NCI-H2227 treated with DMSO at 0.1 percent for 48 hours (cell line): ENCODE data around the gene P2RY8.
"Not testable (repeated sequence)": the region's sequence is repeated elsewhere in the genome, so short reads cannot be mapped to it uniquely, and the experiment has no call there.

Experiments
- DNase-seq: peaks from one replicate; lab custom pipeline; 2025; lab: John Stamatoyannopoulos, UW

P2RY8 gene

GRCh38 chrX:1487401-1487800 lies 49.6 kb downstream of the P2RY8 start:
- no peak for DNase-seq

DNA sequence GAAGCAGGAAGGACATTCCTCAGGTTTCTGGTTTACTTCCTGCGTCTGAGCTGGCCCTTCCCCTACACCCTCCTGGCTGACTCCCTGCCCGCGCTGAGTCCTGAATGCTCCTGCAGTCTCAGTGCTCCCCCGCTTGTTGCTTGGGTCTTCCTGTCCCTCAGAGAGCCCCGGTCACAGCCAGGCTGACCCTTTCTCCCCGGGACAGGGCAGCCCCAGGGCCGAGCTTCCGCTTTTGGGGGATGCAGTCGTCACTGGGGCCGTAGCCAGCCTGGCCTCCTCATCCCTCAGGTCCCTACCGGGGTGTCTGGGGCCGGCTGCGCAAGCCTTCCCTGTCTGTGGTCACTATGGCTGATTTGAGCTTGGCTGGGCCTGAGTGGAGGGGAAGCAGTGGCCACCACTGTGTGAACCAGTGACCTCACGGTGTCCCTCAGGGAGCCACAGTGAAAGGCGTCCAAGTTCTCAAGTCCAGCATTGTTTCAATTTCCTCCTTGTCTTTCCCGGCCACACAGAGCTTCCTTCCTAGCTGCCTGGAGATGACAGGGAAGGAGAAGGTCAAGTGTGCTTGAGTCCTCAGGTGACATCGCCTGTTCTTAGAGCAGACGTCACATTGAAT lies 50.1 kb downstream of the P2RY8 start:
- no peak for DNase-seq

DNA sequence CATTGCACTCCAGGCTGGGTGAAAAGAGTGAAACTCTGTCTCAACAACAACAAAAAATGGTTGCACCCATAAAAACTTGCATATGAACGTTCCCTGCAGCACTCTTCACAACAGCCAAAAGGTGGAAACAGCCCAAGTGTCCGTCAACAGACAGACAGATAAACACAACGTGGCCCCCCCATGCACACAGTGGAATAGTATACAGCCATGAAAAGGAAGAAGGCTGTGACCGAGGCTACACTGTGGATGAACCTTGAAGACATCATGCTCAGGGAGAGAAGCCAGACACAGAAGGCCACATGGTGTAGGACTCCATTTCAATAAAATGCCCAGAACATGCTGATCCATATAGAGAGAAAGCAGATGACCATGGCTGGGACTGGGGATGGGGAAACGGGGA lies 50.8 kb downstream of the P2RY8 start:
- no peak for DNase-seq

DNA sequence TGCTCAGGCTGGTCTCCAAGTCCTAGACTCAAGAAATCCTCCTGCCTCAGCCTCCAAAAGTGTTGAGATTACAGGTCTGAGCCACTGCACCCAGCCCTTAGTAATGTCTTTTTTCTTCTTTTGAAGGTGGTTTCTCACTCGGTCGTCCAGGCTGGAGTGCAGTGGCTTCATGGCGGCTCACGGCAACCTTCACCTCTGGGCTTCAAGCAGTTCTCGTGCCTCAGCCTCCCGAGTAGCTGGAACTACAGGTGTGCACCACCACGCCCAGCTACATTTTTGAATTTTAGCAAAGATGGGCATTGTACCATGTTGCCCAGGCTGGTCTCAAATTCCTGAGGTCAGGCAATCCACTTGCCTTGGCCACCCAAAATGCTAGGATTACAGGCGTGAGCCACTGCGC lies 52.0 kb downstream of the P2RY8 start:
- no peak for DNase-seq

DNA sequence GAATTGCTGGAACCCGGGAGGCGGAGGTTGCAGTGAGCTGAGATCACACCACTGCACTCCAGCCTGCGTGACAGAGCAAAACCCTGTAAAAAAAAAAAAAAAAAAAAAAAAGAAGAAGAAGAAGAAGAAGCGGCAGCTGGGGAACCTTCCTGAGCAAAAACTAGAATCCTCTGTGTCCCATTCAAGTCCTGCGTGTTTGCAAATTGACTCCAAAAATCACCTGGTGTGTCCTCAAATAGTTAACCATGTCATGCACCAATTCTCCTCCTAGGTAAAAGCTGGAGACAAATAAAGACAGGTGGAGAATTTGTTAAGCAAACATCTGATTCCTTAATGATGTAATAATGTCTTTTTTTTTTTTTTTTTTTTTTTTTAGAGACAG lies 52.4 kb downstream of the P2RY8 start:
- DNase-seq = no peak

- DNase-seq = no peak
These were observed 52.9 kb downstream of the P2RY8 start for GRCh38 chrX:1483843-1484637.

DNA sequence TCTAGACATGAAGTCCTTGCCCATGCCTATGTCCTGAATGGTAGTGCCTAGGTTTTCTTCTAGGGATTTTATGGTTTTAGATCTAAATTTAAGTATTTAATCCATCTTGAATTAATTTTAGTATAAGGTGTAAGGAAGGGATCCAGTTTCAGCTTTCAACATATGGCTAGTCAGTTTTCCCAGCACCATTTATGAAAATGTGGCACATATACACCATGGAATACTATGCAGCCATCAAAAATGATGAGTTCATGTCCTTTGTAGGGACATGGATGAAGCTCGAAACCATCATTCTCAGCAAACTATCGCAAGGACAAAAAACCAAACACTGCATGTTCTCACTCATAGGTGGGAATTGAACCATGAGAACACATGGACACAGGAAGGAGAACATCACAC lies 54.5 kb downstream of the P2RY8 start:
- DNase-seq = not testable (repeated sequence)

- no peak for DNase-seq
These were observed 55.1 kb downstream of the P2RY8 start for GRCh38 chrX:1481636-1482529.

DNA sequence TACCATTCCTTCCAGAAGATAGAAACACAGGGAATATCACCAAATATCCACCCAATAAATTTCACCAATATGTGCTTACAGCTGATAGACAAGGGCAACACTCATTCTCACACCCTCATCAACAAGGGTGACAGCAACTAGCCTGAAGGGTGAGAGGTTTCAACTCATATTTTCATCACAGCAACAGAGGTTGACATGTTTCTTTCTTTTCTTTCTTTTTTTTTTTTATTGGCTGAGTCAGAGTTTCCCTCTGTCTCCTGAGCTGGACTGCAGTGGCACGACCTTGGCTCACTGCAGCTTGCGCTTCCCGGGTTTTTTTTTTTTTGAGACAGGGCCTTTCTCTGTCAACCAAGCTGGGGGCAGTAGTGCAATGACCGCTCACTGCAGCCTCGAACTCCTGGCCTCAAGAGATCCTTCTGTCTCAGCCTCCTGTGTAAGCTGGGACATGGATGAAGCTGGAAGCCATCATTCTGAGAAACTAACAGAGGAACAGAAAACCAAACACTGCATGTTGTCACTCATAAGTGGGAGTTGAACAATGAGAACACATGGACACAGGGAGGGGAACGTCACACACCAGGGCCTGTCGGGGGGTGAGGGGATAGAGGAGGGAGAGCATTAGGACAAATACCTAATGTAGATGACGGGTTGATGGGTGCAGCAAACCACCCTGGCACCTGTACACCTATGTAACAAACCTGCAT lies 56.8 kb downstream of the P2RY8 start:
- no peak for DNase-seq

DNA sequence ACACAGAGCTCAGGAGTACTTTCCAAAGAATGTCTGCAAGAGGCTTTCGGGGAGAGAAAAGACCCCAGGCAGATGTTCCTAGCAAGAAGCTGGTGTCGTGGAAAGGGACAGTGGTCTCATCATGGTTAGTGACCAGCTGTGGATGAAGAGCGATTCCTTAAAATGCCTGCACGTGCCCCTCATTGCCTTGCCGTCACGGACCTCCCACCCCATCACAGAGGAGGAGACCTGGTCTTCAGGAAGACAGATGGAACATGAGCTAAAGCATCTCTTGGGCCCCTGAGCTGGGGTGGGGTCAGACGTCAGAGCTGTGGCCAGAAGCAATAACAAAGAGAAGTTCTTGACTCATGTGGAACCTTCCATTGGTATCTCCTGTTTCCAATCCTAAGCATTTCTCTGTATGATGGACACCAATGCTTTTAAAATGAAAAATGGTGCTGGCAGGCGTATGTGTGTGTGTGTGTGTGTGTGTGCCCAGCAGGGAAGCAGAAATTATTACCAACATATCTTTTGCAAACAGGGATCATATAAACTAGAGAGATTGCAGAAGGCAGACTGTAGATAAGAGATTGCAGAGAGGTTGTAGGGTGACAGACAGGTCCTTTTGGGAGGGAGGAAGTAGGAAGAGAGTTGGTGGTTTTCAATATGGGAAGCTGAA lies 59.1 kb downstream of the P2RY8 start:
- no peak for DNase-seq

DNA sequence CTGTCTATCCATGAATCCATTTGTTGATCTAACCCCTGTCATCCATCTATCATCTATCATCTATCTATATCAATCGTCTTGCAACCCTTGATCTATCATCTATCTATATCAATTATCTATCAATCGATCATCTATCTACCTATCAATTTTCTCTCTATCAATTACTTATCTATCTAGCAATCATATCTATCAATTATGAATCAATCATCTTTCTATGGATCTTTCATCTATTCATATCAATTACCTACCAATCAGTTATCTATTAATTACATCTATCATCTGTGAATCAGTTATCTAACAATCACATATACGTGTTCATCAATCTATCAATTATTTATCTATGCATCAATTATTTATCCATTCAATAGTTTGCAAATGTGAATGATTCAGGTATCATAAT lies 59.8 kb downstream of the P2RY8 start:
- no peak for DNase-seq

DNA sequence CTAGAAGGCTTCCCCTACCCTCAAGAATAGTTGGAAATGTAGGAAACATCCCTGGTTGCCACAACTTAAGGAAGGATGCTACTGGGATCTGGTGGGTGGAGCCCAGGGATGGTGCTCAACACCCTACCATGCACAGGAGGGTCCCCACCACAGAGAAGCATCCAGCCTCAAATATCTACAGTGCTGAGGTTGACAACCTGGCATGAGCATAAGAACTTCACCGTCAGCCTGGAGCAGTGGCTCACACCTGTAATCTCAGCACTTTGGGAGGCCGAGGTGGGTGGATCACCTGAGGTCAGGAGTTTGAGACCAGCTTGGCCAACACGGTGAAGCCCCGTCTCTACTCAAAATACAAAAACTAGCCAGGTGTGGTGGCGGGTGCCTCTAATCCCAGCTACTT lies 60.3 kb downstream of the P2RY8 start:
- no peak for DNase-seq

DNA sequence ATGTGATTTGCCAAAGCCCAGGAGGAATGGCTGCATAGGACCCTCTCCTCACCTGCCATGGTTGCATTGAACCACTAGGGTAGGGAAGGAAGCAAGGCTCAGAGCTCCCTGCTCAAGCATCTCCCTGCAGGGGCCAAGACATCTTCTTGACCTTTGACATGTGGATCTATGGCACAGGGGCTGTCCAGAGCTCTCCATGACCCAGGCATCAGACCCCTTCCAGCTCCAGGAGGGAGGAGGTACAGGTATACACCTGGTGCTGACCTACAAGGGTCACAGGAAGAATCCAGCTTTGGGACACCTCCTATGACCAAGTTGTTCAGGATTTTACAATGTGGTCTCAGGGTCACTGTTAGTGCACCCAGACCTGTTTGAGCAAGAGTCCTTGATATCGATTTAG lies 61.1 kb downstream of the P2RY8 start:
- no peak for DNase-seq

DNA sequence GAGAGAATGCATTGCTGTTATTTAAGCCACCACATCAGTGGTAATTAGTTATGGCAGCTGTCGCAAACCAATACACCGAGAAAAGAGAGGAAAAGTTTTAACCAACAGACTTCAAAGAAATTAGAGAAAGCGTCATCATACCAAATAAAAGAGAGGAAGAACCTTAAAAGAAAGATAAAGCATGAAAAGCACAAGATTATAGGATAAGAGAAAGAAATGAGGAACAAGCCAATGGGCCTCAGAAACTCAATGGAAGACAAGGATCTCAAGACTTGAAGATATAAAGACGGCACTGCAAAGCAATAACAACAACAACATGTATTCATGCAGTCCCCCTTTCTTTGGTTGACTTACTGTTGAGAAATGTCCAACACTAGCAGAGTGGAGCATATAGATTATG lies 61.5 kb downstream of the P2RY8 start:
- DNase-seq = no peak

GRCh38 chrX:1474593-1474992 lies 62.4 kb downstream of the P2RY8 start:
- not testable (repeated sequence) for DNase-seq

DNA sequence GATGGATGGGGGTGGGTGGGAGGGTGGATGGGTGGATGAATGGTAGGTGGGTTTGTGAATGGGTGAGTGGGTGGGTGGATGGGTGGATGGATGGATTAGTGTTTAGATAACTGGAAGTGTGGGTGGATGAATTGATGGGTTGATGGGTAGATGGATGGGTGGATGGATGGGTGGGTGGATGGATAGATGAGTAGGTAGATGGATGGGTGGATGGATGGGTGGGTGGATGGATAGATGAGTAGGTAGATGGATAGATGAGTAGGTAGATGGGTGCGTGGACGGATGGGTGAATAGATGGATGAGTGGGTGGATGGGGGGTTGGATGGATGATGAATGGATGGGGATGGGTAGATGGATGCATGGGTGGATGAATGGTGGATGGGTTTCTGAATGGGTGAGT lies 64.0 kb downstream of the P2RY8 start:
- DNase-seq = no peak

GRCh38 chrX:1468250-1468772 lies 68.7 kb downstream of the P2RY8 start:
- no peak for DNase-seq

DNA sequence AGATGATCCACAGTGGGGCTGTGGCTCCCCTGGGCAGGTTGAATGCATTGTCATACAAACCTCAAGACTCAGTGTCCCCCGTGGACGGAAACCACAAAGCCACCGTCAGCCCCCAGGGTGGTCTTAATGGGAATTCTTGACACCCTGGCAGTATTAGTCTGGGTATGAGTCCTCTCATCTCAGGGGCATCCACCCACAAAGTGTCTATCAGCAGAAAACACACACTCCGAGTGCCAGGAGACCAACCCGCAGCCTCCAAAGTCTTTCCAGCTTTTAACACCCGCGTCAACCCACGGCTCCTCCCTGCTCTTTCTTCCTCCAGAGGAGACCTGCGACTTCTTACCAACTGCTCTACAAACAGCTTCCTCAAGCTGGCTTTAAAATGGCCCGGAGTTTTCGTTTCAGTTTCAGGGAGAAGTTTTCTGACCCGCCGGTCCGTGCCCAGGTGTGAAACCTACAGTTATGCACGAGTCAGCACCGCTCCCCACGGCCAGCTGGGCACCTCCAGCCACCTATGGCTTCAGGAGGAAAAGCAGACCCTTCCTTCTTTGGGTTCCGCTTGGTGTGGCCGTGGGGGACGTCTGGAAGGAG lies 69.9 kb downstream of the P2RY8 start:
- DNase-seq = no peak

DNA sequence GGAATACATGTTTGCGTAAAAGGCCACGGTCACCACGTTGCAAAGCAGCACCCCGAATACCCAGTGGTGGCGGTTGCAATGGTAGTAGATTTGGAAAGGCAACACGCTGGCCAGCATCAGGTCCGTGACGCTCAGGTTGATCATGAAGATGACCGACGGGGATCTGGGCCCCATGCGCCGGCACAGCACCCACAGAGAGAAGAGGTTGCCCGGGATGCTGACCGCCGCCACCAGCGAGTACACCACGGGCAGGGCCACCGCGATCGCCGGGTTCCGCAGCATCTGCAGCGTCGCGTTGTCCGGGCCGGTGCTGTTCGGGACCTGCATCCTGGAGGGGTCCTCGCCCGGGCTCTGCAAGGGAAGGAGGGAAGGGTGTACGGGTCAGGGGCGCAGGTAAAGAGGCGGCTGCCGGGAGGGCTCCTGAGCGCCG lies 70.7 kb downstream of the P2RY8 start:
- DNase-seq = no peak

DNA sequence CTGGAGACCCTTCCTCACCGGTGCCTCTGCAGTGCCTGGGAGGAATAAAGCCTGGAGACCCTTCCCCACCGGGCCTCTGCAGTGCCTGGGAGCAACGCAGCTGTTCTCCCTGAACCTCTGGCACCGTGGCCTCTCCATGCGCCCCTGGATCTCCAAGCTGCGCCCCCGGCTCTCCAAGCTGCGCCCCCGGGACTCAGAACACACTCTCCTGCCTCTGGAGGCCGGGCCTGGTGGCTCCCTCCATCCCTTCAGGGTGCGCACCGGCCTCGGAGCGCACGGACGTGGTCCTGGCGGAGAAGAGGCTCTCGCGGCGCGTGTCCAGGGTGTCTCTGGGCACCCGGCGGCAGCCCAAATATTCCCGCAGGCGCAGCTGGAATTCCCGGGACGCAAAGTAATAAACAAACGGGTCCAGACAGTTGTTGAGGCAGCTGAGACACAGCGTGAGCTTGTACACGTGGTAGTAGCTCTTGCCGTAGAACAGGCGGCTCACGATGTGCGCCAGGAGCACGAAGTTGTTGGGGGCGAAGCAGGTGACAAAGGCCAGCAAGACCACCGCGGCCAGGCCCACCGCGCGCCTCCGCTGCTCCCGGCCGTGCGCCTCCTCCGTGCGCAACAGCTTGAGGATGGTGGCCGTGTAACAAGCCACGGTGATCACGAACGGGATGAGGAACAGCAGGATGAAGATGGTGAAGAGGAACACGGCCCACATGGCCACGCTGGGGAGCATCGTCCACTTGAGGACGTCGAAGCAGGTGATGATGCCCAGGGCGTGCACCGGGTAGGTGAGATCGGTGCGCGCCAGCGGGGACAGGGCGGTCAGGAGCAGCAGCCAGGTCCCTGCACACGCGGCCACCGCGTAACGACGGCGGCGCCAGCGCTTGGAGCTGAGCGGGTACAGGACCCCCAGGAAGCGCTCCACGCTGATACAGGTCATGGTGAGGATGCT lies 71.4 kb downstream of the P2RY8 start:
- DNase-seq = no peak
